ENCODE data around the gene GALNT18. TPM values are rescaled to one million over a fixed set of nuclear protein-coding genes. Genes with fewer than 3 reads are reported as not detected.

The GALNT18 gene
- total RNA-seq, 2 donors from 2014 or later = 29.4 to 105 TPM

GRCh38 chr11:11620173-11620920, 1.5 kb downstream of the GALNT18 start:
- DNase-seq (ENCODE audit: low spot score) = peak; percentile 46
- Histone ChIP-seq H3K9me3 (no peaks in the 10 kb centered on the region), H3K27me3 (replicated peaks; ENCODE audit: insufficient read depth) (no peaks in the 10 kb centered on the region), H3K36me3 (no peaks in the 10 kb centered on the region), H3K27ac (no peak overlapping the region), H3K4me1 (replicated peaks) (peaks cover 8% of the 10 kb centered on the region), H3K4me3 (peak overlapping the region; percentile 43 to 49)
- 12% methylated on average over 46 of the region's 48 CpGs for WGBS
- no peak for TF ChIP-seq POLR2A (IDR thresholded peaks at IDR 0.05)
- TF ChIP-seq, protein P1, sequence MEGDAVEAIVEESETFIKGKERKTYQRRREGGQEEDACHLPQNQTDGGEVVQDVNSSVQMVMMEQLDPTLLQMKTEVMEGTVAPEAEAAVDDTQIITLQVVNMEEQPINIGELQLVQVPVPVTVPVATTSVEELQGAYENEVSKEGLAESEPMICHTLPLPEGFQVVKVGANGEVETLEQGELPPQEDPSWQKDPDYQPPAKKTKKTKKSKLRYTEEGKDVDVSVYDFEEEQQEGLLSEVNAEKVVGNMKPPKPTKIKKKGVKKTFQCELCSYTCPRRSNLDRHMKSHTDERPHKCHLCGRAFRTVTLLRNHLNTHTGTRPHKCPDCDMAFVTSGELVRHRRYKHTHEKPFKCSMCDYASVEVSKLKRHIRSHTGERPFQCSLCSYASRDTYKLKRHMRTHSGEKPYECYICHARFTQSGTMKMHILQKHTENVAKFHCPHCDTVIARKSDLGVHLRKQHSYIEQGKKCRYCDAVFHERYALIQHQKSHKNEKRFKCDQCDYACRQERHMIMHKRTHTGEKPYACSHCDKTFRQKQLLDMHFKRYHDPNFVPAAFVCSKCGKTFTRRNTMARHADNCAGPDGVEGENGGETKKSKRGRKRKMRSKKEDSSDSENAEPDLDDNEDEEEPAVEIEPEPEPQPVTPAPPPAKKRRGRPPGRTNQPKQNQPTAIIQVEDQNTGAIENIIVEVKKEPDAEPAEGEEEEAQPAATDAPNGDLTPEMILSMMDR (IDR thresholded peaks at IDR 0.05) = no peak
- no peak for TF ChIP-seq POLR2AphosphoS5 (IDR thresholded peaks at IDR 0.05)
- intact Hi-C loops (cut with DNase I) = loop anchor here (5.0 to 10.0 kb wide), 3 partner anchors 167 to 586 kb away; no protein-coding TSS in a partner anchor

DNA sequence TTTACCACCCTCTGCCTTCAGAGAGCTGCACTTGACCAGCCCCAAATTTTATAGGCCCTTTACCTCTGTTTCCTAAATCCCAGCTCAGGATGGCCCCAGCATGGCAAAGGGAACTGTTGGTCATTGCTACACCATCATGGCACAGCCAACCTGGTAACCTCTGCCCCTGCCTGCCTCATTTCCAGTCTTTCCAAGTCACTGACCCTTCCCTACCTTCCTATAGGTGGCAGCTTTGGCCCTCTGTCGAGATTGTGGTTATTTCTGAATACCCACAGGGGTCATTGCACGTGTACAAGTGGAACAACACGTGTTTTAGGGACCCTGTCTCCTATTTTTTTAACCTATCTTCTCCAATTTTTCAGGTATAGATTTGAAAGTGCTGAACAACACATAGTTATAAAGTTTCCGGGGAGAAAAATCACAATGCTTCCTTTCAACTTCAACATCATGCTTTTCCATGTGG, 2.8 kb downstream of the GALNT18 start:
- WGBS = 71% methylated on average over 4 of the region's 4 CpGs
- H3K9me3 ChIP-seq = no peaks in the 10 kb centered on the region
- no peak overlapping the region for H3K4me3 ChIP-seq
- no peak for TF ChIP-seq POLR2AphosphoS5 (IDR thresholded peaks at IDR 0.05)
- no peak for TF ChIP-seq POLR2A (IDR thresholded peaks at IDR 0.05)
- TF ChIP-seq, protein P1 (IDR thresholded peaks at IDR 0.05) = no peak
- intact Hi-C loops (cut with DNase I) = no loop called here
- no peak for DNase-seq (ENCODE audit: low spot score)
- H3K27me3 ChIP-seq (replicated peaks; ENCODE audit: insufficient read depth) = no peaks in the 10 kb centered on the region
- no peaks in the 10 kb centered on the region for H3K36me3 ChIP-seq
- no peak overlapping the region for H3K27ac ChIP-seq
- peaks cover 8% of the 10 kb centered on the region for H3K4me1 ChIP-seq (replicated peaks)

GRCh38 chr11:11615086-11615485, 6.7 kb downstream of the GALNT18 start:
- no peak overlapping the region for H3K27ac ChIP-seq
- no peaks in the 10 kb centered on the region for H3K36me3 ChIP-seq
- no peaks in the 10 kb centered on the region for H3K27me3 ChIP-seq (replicated peaks; ENCODE audit: insufficient read depth)
- no peak overlapping the region for H3K4me3 ChIP-seq
- no peak for DNase-seq (ENCODE audit: low spot score)
- WGBS = 59% methylated on average over 4 of the region's 4 CpGs
- intact Hi-C loops (cut with DNase I) = no loop called here
- H3K4me1 ChIP-seq (replicated peaks) = peaks cover 2% of the 10 kb centered on the region
- TF ChIP-seq POLR2AphosphoS5 (IDR thresholded peaks at IDR 0.05) = peak; percentile 34
- TF ChIP-seq POLR2A (IDR thresholded peaks at IDR 0.05) = no peak
- TF ChIP-seq, protein P1 (IDR thresholded peaks at IDR 0.05) = no peak
- H3K9me3 ChIP-seq = no peaks in the 10 kb centered on the region

DNA sequence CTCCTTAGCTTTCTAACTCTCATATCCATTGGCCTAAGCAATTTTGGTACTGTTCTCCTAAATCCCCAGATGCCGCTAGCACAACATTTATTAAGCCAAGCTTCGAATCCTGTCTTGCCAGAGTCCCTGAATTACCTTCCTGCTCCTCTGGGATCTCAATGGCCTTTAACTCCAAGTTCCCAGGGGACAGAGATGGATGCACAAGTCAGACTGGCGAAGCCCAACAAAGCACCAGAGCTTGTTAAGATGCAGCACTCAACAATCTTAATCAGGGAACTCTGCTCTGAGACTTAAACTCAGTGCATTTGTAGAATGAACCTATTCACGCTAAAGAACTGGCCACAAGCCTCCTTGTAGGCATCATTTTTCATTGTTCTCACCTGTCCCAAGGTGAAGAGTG, 9.4 kb downstream of the GALNT18 start:
- H3K27ac ChIP-seq = no peak overlapping the region
- 98% methylated on average over 4 of the region's 4 CpGs for WGBS
- H3K9me3 ChIP-seq = no peaks in the 10 kb centered on the region
- TF ChIP-seq, protein P1 (IDR thresholded peaks at IDR 0.05) = no peak
- TF ChIP-seq POLR2AphosphoS5 (IDR thresholded peaks at IDR 0.05) (no peak), POLR2A (IDR thresholded peaks at IDR 0.05) (no peak)
- no peaks in the 10 kb centered on the region for H3K27me3 ChIP-seq (replicated peaks; ENCODE audit: insufficient read depth)
- H3K4me3 ChIP-seq = no peak overlapping the region
- peaks cover 2% of the 10 kb centered on the region for H3K4me1 ChIP-seq (replicated peaks)
- intact Hi-C loops (cut with DNase I) = no loop called here
- no peaks in the 10 kb centered on the region for H3K36me3 ChIP-seq
- no peak for DNase-seq (ENCODE audit: low spot score)

DNA sequence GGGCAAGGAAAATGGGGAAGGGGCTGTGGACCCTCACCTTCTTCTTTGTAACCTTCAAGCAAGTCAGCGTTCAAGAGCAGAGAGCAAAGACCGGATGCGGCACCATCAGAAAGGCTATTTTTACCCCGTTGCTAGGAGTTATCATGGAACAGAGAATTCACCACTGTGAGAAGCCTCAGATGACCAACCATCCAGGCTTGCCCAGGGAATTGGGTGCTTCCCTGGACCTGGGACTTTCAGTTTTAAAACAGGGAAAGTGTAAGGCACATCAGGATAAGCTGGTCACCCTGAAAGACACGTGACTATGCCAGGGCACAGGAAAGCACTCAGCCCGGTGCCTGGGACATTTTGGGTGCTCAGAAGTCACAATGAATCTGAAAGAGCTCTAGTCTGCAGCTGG, 10.4 kb downstream of the GALNT18 start:
- no peaks in the 10 kb centered on the region for H3K27me3 ChIP-seq (replicated peaks; ENCODE audit: insufficient read depth)
- H3K4me3 ChIP-seq = no peak overlapping the region
- H3K27ac ChIP-seq = no peak overlapping the region
- WGBS = 71% methylated on average over 6 of the region's 6 CpGs
- no peaks in the 10 kb centered on the region for H3K36me3 ChIP-seq
- no peaks in the 10 kb centered on the region for H3K9me3 ChIP-seq
- no peak for DNase-seq (ENCODE audit: low spot score)
- intact Hi-C loops (cut with DNase I) = no loop called here
- TF ChIP-seq POLR2AphosphoS5 (IDR thresholded peaks at IDR 0.05) = no peak
- no peak for TF ChIP-seq POLR2A (IDR thresholded peaks at IDR 0.05)
- TF ChIP-seq, protein P1 (IDR thresholded peaks at IDR 0.05) = no peak
- peaks cover 2% of the 10 kb centered on the region for H3K4me1 ChIP-seq (replicated peaks)

Measured in prostate gland (tissue), 2 donors.